Endothelial cell of umbilical vein (primary cell): ENCODE data around the gene MYD88. TPM values are rescaled to one million over a fixed set of nuclear protein-coding genes. Genes with fewer than 3 reads are reported as not detected.

ENCODE experiments used
- BruUV-seq: library from RNA; stranded (reverse); fragments of 400-500 nt; replicated peaks from 2 replicates; lab custom pipeline; 2021; lab: Mats Ljungman, UMichigan
- CTCF ChIA-PET: fragments of 300-600, 350-600 bp; sonication (Branson Sonifier 250); formaldehyde crosslinking; loops from one replicate; lab custom pipeline; 2021; ENCODE audit warnings: antibody characterized with exemption, inconsistent platforms; lab: Charles Lee
- POLR2A ChIA-PET: fragments of 300-600, 350-600 bp; sonication (Branson Sonifier 250); formaldehyde crosslinking; loops from one replicate; lab custom pipeline; 2021; ENCODE audit warnings: antibody characterized with exemption, inconsistent platforms; lab: Charles Lee
- DNase-seq: peaks from one replicate; pipeline ENCODE4 v3.0.0-alpha.2; 2011; ENCODE audit warnings: low read depth, low spot score
- FAIRE-seq: peaks from 2 replicates; lab custom pipeline; 2011; peaks lifted over from hg19 to GRCh38; lab: Jason Lieb, UNC
- H2AFZ ChIP-seq: 2 replicates; pipeline ENCODE4 v1.6.0; 2012; ENCODE audit warnings: low read depth, low read length, control low read depth, inconsistent platforms
- H3K27ac ChIP-seq: 2 replicates; pipeline ENCODE4 v1.5.1; 2011; ENCODE audit warnings: low read depth, mild to moderate bottlenecking, control low read depth, low read length, moderate library complexity; ENCODE audit not compliant: insufficient read depth
- H3K27me3 ChIP-seq, 2 experiments: 2 replicates each; pipeline versions ENCODE4 v1.6.0 to v1.6.1; 2011; ENCODE audit warnings: low read length in 2 of 2, mixed read lengths in 1 of 2; ENCODE audit not compliant: control insufficient read depth in 2 of 2, insufficient read depth in 2 of 2
- H3K36me3 ChIP-seq, 2 experiments: 2 replicates in 1 of 2; 3 replicates in 1 of 2; pipeline ENCODE4 v1.5.1; 2011; ENCODE audit warnings: low read length in 2 of 2, mild to moderate bottlenecking in 1 of 2, moderate library complexity in 1 of 2; ENCODE audit not compliant: control insufficient read depth in 2 of 2, insufficient read depth in 2 of 2; ENCODE audit errors: extremely low read depth in 1 of 2
- H3K4me1 ChIP-seq: 3 replicates; pipeline ENCODE4 v1.5.1; 2011; ENCODE audit warnings: mild to moderate bottlenecking, low read length; ENCODE audit not compliant: control insufficient read depth, insufficient read depth; ENCODE audit errors: extremely low read depth
- H3K4me2 ChIP-seq: 2 replicates; pipeline ENCODE4 v1.6.1; 2011; ENCODE audit warnings: low read length, control low read depth, mixed read lengths; ENCODE audit not compliant: insufficient read depth
- H3K4me3 ChIP-seq, 3 experiments: fragments of 200-600 bp in 1 of 3; sonication (generic), shearing (Covaris generic) in 1 of 3; replicated peaks in 1 of 3; 2 replicates each; pipeline ENCODE4 v1.5.1; 2011 to 2016; ENCODE audit warnings: control low read depth in 3 of 3, low read length in 3 of 3, mild to moderate bottlenecking in 2 of 3, inconsistent platforms in 1 of 3, low read depth in 1 of 3, moderate library complexity in 1 of 3; ENCODE audit not compliant: insufficient read depth in 1 of 3
- H3K79me2 ChIP-seq: 2 replicates; pipeline ENCODE4 v1.6.0; 2012; ENCODE audit warnings: low read length, inconsistent platforms; ENCODE audit not compliant: control insufficient read depth, insufficient read depth
- H3K9ac ChIP-seq: replicated peaks from 2 replicates; pipeline ENCODE3; 2011; ENCODE audit warnings: low read length, control low read depth; ENCODE audit not compliant: insufficient read depth; ENCODE audit errors: extremely low read depth
- H3K9me1 ChIP-seq: replicated peaks from 3 replicates; pipeline ENCODE4 v1.6.0; 2011; ENCODE audit warnings: mild to moderate bottlenecking, low read length; ENCODE audit not compliant: control insufficient read depth, insufficient read depth; ENCODE audit errors: extremely low read depth
- H3K9me3 ChIP-seq: replicated peaks from 2 replicates; pipeline ENCODE4 v1.5.1; 2012; ENCODE audit warnings: low read length, inconsistent platforms; ENCODE audit not compliant: control insufficient read depth, insufficient read depth
- H4K20me1 ChIP-seq: replicated peaks from 2 replicates; pipeline ENCODE3; 2011; ENCODE audit warnings: mild to moderate bottlenecking, low read length; ENCODE audit not compliant: control insufficient read depth, insufficient read depth; ENCODE audit errors: extremely low read depth
- CTCF ChIP-seq, 2 donors: IDR thresholded peaks; 1 replicate in 1 of 2; 2 replicates in 1 of 2; pipeline ENCODE4 v1.5.1; 2011; ENCODE audit warnings: low read length in 2 of 2, mild to moderate bottlenecking in 2 of 2, moderate library complexity in 2 of 2, control low read depth in 1 of 2, inconsistent platforms in 1 of 2, low read depth in 1 of 2; ENCODE audit not compliant: insufficient read depth in 1 of 2; ENCODE audit errors: extremely low read depth in 1 of 2
- EZH2 ChIP-seq: IDR thresholded peaks from 2 replicates; pipeline ENCODE4 v1.6.1; 2012; ENCODE audit warnings: borderline replicate concordance, low read depth, mild to moderate bottlenecking, moderate library complexity, low read length, inconsistent platforms; ENCODE audit not compliant: severe bottlenecking
- FOS ChIP-seq: IDR thresholded peaks from 2 replicates; pipeline ENCODE4 v1.6.1; 2011; ENCODE audit warnings: mild to moderate bottlenecking, low read length, moderate library complexity, borderline replicate concordance; ENCODE audit not compliant: insufficient read depth
- GATA2 ChIP-seq: IDR thresholded peaks from 2 replicates; pipeline ENCODE4 v1.7.0; 2011; ENCODE audit warnings: low read depth, mild to moderate bottlenecking, moderate library complexity, mixed read lengths, low read length; ENCODE audit not compliant: insufficient read length, insufficient read depth
- JUN ChIP-seq: IDR thresholded peaks from 2 replicates; pipeline ENCODE4 v1.6.1; 2011; ENCODE audit warnings: borderline replicate concordance, low read depth; ENCODE audit not compliant: insufficient read length, insufficient read depth
- MAX ChIP-seq: IDR thresholded peaks from 2 replicates; pipeline ENCODE4 v1.6.1; 2011; ENCODE audit not compliant: insufficient read depth, insufficient read length
- MYC ChIP-seq: IDR thresholded peaks from one replicate; pipeline ENCODE4 v1.6.1; 2011; ENCODE audit warnings: mild to moderate bottlenecking, low read depth, low read length
- POLR2A ChIP-seq: IDR thresholded peaks from 2 replicates; pipeline ENCODE4 v1.6.1; 2012; ENCODE audit warnings: low read depth, mild to moderate bottlenecking, control low read depth, low read length
- POLR2AphosphoS5 ChIP-seq: IDR thresholded peaks from 2 replicates; pipeline ENCODE4 v1.6.1; 2012; ENCODE audit warnings: low read depth, mild to moderate bottlenecking, control low read depth, low read length, moderate library complexity; ENCODE audit not compliant: insufficient read depth
- dilution Hi-C: fragments of 300-500 bp; cut with MboI; formaldehyde crosslinking; loops from one replicate; pipeline ENCODE4 v1.15.0; 2019; ENCODE audit warnings: low sequenced_read_pairs; ENCODE audit not compliant: extremely low pct_ligation_motif_present
- intact Hi-C: fragments of 100-400 bp; cut with micrococcal nuclease; formaldehyde crosslinking; loops from one replicate; pipeline ENCODE4 v1.10.0; 2022
- polyA plus RNA-seq, 4 experiments: library from polyadenylated mRNA; depleted of rRNA in 3 of 4; stranded (reverse) in 3 of 4; unstranded in 1 of 4; fragments of >200 nt; gene quantifications; 2 replicates each; pipeline versions ENCODE4 v1.2.1 to v1.2.3, GENCODE V29; 2011 to 2012; ENCODE audit warnings: missing spikeins in 1 of 4
- total RNA-seq: library from RNA; stranded (reverse); gene quantifications from 2 replicates; pipeline ENCODE4 v1.2.3, GENCODE V29; 2021

Gene MYD88
- total and polyA plus RNA-seq, 2 donors (not counting 3 experiments of a cell fraction or from before 2014, with no cell fraction given): 35.1 to 55.0 TPM

- Histone ChIP-seq H3K4me3 (no peak overlapping the region), H3K9ac (no peak overlapping the region), H4K20me1 (peaks cover 4% of the 10 kb centered on the region), H3K9me3 (no peaks in the 10 kb centered on the region), H3K9me1 (no peaks in the 10 kb centered on the region), H3K36me3 (no peaks in the 10 kb centered on the region), H3K4me1 (no peaks in the 10 kb centered on the region), H3K4me2 (no peak overlapping the region), H3K27me3 (no peaks in the 10 kb centered on the region), H2AFZ (no peak overlapping the region), H3K79me2 (peaks cover 74% of the 10 kb centered on the region), H3K27ac (no peak overlapping the region)
- FAIRE-seq (no peak), DNase-seq (no peak)
- ChIA-PET POLR2A (no interaction called here), CTCF (no interaction called here)
- dilution Hi-C loops (no loop called here), intact Hi-C loops (no loop called here)
- no peak for TF ChIP-seq JUN
- no peak for TF ChIP-seq POLR2AphosphoS5
- TF ChIP-seq POLR2A: no peak
- no peak for TF ChIP-seq MAX
- TF ChIP-seq FOS: no peak
- TF ChIP-seq GATA2: no peak
- no peak for TF ChIP-seq CTCF (IDR thresholded peaks at IDR 0.05; ENCODE audit: extremely low read depth in 1 of 2, insufficient read depth in 1 of 2, low read depth in 1 of 2, low read length in 2 of 2)
- no peak for TF ChIP-seq EZH2
- TF ChIP-seq MYC: no peak
- BruUV-seq: no TSS peak
Measured at GRCh38 chr3:38173834-38174418, 35.5 kb downstream of the MYD88 start.
